Chondrocyte (in vitro differentiated cells): Measurements from ENCODE around the gene MLIP. TPM values are rescaled to one million over a fixed set of nuclear protein-coding genes. Genes with fewer than 3 reads are reported as not detected.

Experiments
- DNase-seq: peaks from one replicate; pipeline ENCODE4 v3.0.0; 2021; ENCODE audit warnings: mixed read lengths, low spot score
- H3K27ac Mint-ChIP-seq: one replicate; pipeline ENCODE4 v1.8.0; 2021; ENCODE audit warnings: mild to moderate bottlenecking, moderate library complexity, mixed read lengths; ENCODE audit not compliant: unreplicated experiment
- H3K27me3 Mint-ChIP-seq: 2 replicates; pipeline ENCODE4 v1.8.0; 2021; ENCODE audit warnings: low read depth, mixed read lengths
- H3K36me3 Mint-ChIP-seq: 2 replicates; pipeline ENCODE4 v1.8.0; 2021; ENCODE audit warnings: low read depth, mixed read lengths
- H3K4me1 Mint-ChIP-seq: 2 replicates; pipeline ENCODE4 v1.8.0; 2021; ENCODE audit warnings: low read depth, mild to moderate bottlenecking, mixed read lengths
- H3K4me3 Mint-ChIP-seq: one replicate; pipeline ENCODE4 v1.8.0; 2021; ENCODE audit warnings: mild to moderate bottlenecking, moderate library complexity, mixed read lengths; ENCODE audit not compliant: unreplicated experiment
- H3K9me3 Mint-ChIP-seq: 2 replicates; pipeline ENCODE4 v1.8.0; 2021; ENCODE audit warnings: low read depth, mixed read lengths
- CTCF ChIP-seq: fragments of 200-600 bp; sonication (generic); IDR thresholded peaks from 2 replicates; pipeline ENCODE4 v1.5.0; 2021; ENCODE audit warnings: antibody characterized with exemption, mild to moderate bottlenecking, moderate library complexity
- total RNA-seq: library from RNA; stranded (reverse); gene quantifications from 3 replicates; pipeline ENCODE4 v1.2.1, GENCODE V29; 2021

Gene MLIP
- total RNA-seq, 1 donor from 2014 or later = not detected

GRCh38 chr6:54087721-54088120 is 23.5 kb upstream of the MLIP start:
- H3K9me3 Mint-ChIP-seq = no peaks in the 10 kb centered on the region
- no peak for DNase-seq
- no peaks in the 10 kb centered on the region for H3K36me3 Mint-ChIP-seq

GRCh38 chr6:54093326-54093948 is 17.8 kb upstream of the MLIP start:
- Mint-ChIP-seq H3K9me3 (peaks cover 6% of the 10 kb centered on the region), H3K27me3 (peaks cover 2% of the 10 kb centered on the region), H3K4me3 (no peak overlapping the region), H3K27ac (no peak overlapping the region), H3K4me1 (no peaks in the 10 kb centered on the region), H3K36me3 (peaks cover 2% of the 10 kb centered on the region)
- DNase-seq = no peak
- no peak for TF ChIP-seq CTCF

More at GRCh38 chr6:54087721-54088120, 23.5 kb upstream of the MLIP start:
- TF ChIP-seq CTCF = no peak
- peaks cover 15% of the 10 kb centered on the region for H3K4me1 Mint-ChIP-seq
- no peak overlapping the region for H3K27ac Mint-ChIP-seq
- H3K27me3 Mint-ChIP-seq = no peaks in the 10 kb centered on the region
- no peak overlapping the region for H3K4me3 Mint-ChIP-seq

GRCh38 chr6:54094293-54094692 is 16.9 kb upstream of the MLIP start:
- no peak for DNase-seq
- Mint-ChIP-seq H3K27ac (no peak overlapping the region), H3K36me3 (peaks cover 2% of the 10 kb centered on the region), H3K27me3 (peaks cover 2% of the 10 kb centered on the region), H3K9me3 (peaks cover 6% of the 10 kb centered on the region), H3K4me3 (no peak overlapping the region), H3K4me1 (no peaks in the 10 kb centered on the region)
- TF ChIP-seq CTCF = no peak

- H3K36me3 Mint-ChIP-seq = peaks cover 2% of the 10 kb centered on the region
- H3K9me3 Mint-ChIP-seq = peaks cover 6% of the 10 kb centered on the region
- no peak for TF ChIP-seq CTCF
- no peaks in the 10 kb centered on the region for H3K4me1 Mint-ChIP-seq
- no peak overlapping the region for H3K4me3 Mint-ChIP-seq
- H3K27ac Mint-ChIP-seq = no peak overlapping the region
- peaks cover 2% of the 10 kb centered on the region for H3K27me3 Mint-ChIP-seq
- no peak for DNase-seq
Observed at GRCh38 chr6:54094786-54095185, 16.5 kb upstream of the MLIP start.

DNA sequence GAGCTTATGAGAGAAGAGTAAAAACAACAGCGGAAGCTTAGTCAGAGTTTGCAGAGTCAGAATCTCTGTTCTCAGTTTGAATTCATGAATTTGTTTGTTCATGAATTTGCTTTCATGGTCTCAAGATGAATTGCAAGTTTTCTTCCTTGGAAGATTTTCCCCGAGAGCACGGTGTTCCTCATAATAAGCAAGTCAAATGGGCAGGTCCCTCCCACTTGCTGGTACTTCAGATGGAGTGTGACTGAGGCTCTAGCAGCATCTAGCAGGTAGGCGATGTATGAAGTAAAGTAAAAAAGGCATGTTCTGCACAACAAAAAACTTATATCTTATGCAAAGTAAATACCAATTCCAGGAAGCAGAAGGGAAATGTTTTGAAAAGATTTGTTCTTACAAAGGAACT is 15.5 kb upstream of the MLIP start:
- Mint-ChIP-seq H3K27ac (no peak overlapping the region), H3K4me1 (no peaks in the 10 kb centered on the region), H3K27me3 (peaks cover 2% of the 10 kb centered on the region), H3K4me3 (no peak overlapping the region), H3K36me3 (peaks cover 2% of the 10 kb centered on the region), H3K9me3 (peaks cover 6% of the 10 kb centered on the region)
- TF ChIP-seq CTCF = no peak
- DNase-seq = no peak
